GM18520 (cell line): ENCODE data around the gene FBXL16.

Experiments used
- ATAC-seq: cut with Tn5 transposase; IDR thresholded peaks from one replicate; pipeline ENCODE4 v1.9.1; 2021; ENCODE audit not compliant: unreplicated experiment

FBXL16 gene

DNA sequence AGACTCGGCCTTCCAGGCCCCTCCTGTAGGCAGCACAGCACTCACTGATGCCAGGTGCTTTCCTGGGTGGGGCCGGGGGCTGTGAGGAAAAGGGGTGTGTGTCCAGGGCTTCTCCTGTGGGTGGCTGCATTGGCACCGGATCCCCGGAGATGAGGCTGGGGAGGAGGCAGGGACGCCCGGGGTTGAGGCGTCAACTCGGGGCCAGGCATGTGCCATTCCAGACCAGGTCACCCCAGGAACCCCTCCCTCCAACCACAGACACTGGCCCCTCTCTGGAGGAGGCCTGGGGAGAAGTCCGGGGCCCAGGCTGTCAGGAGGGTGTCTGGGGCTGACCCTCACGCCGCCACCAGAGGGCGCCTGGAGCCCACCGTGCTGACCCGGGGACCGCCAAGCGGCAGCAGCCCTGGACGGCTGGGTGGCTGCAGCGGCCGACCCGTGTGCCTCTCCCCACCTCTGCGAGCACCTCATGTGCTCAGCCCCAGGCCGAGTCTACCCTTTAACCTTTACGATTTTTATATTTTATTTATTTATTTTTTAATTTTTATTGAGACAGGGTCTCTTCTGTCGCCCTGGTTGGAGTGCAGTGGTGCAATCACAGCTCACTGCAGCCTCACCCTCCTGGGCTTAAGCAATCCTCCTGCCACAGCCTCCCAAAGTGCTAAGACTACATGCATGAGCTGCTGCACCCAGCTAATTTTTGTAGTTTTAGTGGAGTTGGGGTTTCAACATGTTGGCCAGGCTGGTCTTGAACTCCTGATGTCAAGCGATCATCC, 6.1 kb upstream of the FBXL16 start:
- ATAC-seq: no peak

DNA sequence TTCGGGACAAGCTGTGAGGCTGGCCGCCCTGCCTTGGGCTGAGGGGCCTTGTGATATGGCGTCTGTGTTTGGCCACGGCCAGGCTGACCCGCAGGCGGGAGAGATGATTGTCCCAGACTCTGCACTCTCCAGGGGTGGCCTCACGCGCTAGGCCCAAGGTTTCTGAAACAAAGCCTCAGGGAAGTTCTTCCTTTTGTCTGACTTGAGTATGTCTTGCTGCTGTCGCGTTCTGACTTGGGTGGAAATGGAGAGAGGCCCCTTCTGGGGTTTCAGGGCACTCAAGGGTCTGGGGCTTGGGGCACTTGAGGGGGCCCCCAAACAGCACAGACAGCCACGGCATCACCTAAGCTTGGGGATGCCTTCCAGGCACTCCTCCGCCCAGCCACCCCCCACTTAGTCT, 5.5 kb upstream of the FBXL16 start:
- no peak for ATAC-seq

- ATAC-seq: no peak
Observed at GRCh38 chr16:710500-711075, 5.0 kb upstream of the FBXL16 start.

- no peak for ATAC-seq
Observed at GRCh38 chr16:709566-710499, 4.2 kb upstream of the FBXL16 start.

DNA sequence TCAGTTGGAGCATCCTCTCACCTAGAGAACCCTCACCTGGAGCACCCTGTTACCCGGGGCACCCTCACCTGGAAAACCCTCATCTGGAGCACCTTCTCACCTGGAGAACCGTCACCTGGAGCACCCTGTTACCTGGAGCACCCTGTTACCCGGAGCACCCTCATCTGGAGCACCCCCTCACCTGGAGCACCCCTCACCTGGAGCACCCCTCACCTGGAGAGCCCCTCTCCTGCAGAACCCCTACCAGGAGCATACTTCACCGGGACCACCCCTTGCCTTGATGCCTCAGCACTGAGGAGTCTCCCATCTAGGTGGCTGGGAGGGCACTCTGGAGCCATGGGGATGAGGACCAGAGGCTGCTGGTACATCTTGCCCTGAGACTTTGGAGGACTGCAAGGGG, 3.4 kb upstream of the FBXL16 start:
- ATAC-seq: no peak

GRCh38 chr16:708019-708418, 2.4 kb upstream of the FBXL16 start:
- ATAC-seq: no peak

DNA sequence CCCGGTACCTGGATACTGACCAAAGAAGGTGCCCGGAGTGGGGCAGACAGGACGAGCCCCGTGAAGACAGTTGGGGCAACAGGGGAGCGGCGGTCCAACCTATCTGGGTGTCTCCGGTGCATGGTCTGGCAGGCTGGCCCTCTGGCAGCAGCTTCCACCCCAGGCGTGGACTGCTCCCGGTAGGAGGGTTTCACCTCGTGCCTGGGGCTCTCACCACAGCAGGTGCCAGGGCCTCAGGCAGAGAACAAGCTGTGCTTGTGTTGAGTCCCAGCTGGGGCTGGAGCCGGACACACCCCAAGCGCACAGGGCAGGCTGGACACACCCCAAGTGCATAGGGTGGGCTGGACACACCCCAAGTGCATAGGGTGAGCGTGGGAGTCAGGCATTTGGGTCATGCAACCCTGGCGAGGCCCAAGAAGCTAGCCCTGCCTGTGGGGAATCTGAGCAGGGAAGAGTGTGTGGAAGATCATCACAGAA, 1.5 kb upstream of the FBXL16 start:
- ATAC-seq: no peak

GRCh38 chr16:706189-707061, 824 bp upstream of the FBXL16 start:
- ATAC-seq: no peak

DNA sequence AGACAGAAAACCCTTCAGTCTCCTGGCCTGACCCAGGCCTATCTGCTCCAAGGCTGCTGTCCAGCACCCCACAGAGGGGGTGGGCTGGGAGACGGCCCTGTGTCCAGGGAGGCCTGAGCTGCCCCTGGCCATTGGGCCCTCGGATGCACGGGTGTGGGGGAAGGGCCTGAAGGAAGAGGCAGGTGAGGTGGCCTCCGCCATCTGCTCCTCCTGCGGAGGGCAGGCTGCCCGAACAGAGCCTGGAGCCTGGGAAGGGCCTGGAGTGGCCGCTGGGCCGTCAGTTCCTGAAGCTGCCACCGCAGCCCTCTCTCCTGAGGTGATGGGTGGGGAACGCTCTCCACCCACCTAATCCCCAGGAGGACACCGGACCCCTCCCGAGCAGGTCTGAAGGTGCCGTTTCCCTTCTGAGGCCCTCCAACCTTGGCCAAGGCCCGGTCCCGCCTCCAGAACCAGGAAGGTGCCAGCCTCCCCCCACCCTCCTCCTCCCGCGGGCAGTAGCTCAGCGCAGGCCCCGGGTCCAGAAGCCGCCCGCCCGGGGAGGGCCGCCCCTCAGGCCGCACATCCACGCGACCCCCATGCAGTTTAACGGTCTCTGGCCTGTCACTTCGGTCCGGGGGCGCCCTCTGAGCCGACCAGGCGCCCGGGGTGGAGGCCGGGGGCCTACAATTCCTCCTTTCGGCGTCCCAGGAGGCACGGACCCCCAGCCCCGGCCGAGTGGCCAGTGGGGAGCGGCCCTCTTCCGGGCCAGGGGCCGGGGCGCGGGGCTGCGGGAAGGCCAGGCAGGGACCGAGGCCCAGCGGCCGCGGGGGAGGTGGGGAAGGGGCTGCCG, 835 bp downstream of the FBXL16 start:
- no peak for ATAC-seq

- no peak for ATAC-seq
Observed at GRCh38 chr16:704047-704446, 1.6 kb downstream of the FBXL16 start.

GRCh38 chr16:703406-703805, 2.2 kb downstream of the FBXL16 start:
- no peak for ATAC-seq

DNA sequence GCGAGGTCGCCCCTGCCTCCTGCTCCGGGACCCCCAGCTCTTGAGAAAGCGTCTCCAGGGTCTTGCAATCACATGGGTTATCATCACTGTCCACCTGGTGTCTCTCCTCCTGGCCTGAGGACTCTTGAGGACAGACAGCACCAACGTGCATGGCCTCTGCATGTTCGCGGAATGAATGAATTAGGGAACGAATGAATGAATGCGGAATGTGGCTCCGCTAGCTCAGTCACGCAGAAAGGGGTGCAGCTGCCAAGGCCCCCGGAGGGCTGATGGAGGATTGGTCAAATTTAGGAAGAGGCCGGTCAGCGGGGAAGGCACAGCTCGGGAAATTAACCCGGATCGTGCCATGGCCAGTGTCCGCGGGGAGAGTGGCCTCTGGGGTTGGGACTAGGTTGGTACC, 3.3 kb downstream of the FBXL16 start:
- ATAC-seq: no peak

- ATAC-seq: no peak
Observed at GRCh38 chr16:700684-701584, 4.7 kb downstream of the FBXL16 start.

- no peak for ATAC-seq
Observed at GRCh38 chr16:698911-699671, 6.5 kb downstream of the FBXL16 start.

GRCh38 chr16:695355-696089, 10.1 kb downstream of the FBXL16 start:
- no peak for ATAC-seq

DNA sequence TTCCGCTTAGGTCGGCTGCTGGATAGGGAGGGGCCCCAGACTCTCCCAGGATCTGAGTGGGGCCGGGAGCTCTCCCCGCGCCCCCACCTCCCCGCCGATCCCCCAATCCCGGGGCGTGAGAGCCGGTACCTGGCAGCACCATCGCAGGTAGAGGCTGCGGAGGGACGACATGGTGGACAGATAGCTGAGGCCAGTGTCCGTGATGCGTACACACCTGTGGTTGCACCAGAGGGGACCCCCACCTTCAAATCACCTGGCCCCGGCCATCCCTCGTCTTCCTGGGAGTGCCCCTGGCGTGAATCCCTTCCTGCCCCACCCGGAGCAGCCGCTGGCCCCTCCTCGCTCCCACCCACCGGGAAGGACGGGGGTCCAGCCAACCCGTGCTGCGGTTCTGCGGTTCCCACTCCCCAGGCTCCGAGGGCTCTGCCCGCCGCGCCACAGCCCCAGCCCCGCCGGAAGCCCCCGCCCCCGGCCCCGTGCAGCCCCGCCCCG, 10.7 kb downstream of the FBXL16 start:
- ATAC-seq: no peak

DNA sequence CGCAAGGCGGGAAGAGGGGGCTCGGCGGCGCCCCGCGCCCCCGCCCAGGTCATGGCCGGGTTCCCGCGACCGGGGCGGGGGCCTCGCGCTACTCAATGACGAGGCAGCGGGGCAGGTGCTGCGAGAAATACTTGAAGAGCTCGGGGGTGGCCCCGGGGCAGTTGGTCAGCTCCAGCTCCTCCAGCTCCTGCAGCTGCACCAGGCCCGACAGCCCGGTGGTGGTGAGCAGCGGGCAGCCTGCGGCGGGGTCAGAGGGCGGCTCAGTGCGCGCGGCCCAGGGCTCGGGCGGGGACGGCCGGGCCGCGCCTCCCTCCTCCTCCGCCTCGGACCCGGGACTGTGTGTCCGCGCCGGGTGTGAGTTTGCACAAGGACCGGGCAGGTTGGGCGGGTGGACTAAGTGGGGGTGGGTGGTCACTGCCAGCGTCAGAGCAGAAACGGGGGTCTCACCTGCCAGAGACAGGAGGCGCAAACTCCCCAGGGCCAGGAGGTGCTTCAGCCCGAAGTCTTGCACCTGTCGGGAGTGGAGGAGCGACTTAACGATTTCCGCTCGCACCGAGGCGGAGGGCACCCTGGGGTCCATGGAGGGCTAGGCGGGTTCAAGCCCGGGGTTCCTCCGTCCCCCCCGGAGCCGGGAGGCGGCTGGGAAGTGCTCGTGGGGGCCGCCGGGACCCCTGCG, 11.3 kb downstream of the FBXL16 start:
- no peak for ATAC-seq
